Vagina (tissue), 2 donors: ENCODE measurements around the gene CENPT. TPM values are rescaled to one million over a fixed set of nuclear protein-coding genes. Genes with fewer than 3 reads are reported as not detected.

Experiments
- DNase-seq, 2 donors: peaks; one replicate each; pipeline ENCODE4 v3.0.0-alpha.2; 2017; ENCODE audit errors: extremely low spot score in 2 of 2
- H3K27ac ChIP-seq: fragments of 200-600 bp; sonication (generic); one replicate; pipeline ENCODE4 v1.5.1; 2019
- H3K27me3 ChIP-seq: fragments of 200-600 bp; sonication (generic); one replicate; pipeline ENCODE4 v1.5.1; 2019
- H3K36me3 ChIP-seq, 2 donors: fragments of 200-600 bp; sonication (generic); one replicate each; pipeline ENCODE4 v1.5.1; 2017 to 2019
- H3K4me1 ChIP-seq: fragments of 200-600 bp; sonication (generic); one replicate; pipeline ENCODE4 v1.5.1; 2019
- H3K4me3 ChIP-seq, 2 donors: fragments of 200-600 bp; sonication (generic); 1 replicate in 1 of 2; 2 replicates in 1 of 2; pipeline ENCODE4 v1.5.1; 2016 to 2019
- H3K9me3 ChIP-seq: fragments of 200-600 bp; sonication (generic); one replicate; pipeline ENCODE4 v1.5.1; 2019
- CTCF ChIP-seq, 3 experiments: fragments of 450-650 bp in 2 of 3; fragments of 200-600 bp in 1 of 3; sonication (generic) in 1 of 3; IDR thresholded peaks; one replicate each; pipeline ENCODE4 v1.5.1; 2017 to 2019; ENCODE audit warnings: antibody characterized with exemption in 3 of 3, mild to moderate bottlenecking in 2 of 3, moderate library complexity in 2 of 3
- POLR2A ChIP-seq, 2 donors: fragments of 450-650 bp; IDR thresholded peaks; one replicate each; pipeline ENCODE4 v1.6.1; 2017; ENCODE audit warnings: antibody characterized with exemption in 2 of 2, mild to moderate bottlenecking in 2 of 2, moderate library complexity in 2 of 2
- POLR2AphosphoS5 ChIP-seq, 2 donors: sonication (generic); formaldehyde crosslinking; IDR thresholded peaks; one replicate each; pipeline ENCODE4 v1.9.0; 2017; ENCODE audit warnings: antibody characterized with exemption in 2 of 2, mild to moderate bottlenecking in 2 of 2, low read depth in 1 of 2; ENCODE audit not compliant: insufficient read depth in 1 of 2
- intact Hi-C: fragments of 100-400 bp; cut with DNase I; formaldehyde crosslinking; loops from one replicate; pipeline ENCODE4 v1.15.1; 2023
- total RNA-seq: library from RNA; depleted of rRNA; stranded (reverse); fragments of >200 nt; gene quantifications from one replicate; pipeline ENCODE4 v1.2.3, GENCODE V29; 2016

The CENPT gene
- total RNA-seq, 1 donor from 2014 or later: 57.7 TPM

DNA sequence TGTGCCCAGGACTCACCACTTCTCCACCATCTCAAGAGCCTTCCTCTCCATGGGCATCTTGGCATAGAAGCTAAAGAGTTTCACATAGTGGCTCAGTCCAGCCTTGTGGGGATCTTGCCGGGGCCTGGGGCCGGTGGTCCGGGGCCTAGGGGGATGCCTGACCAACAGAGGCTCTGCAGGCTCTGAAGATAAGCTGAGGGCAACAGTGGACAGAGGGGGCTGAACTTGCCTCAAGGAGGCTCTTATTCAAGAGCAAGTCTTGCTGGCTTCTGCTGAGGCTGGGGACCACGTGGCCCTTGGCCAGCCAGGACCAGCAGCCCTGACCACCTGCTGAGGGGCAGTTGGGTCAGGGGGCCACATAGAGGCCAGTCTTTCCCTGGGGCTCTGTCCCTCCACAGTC, 18.8 kb downstream of the CENPT start:
- H3K4me1 ChIP-seq: peaks cover 13% of the 10 kb centered on the region
- no peak overlapping the region for H3K27ac ChIP-seq
- DNase-seq: no peak
- no peak overlapping the region for H3K4me3 ChIP-seq
- no peak for TF ChIP-seq CTCF (IDR thresholded peaks at IDR 0.05)
- TF ChIP-seq POLR2A (IDR thresholded peaks at IDR 0.05): no peak
- no peak for TF ChIP-seq POLR2AphosphoS5 (IDR thresholded peaks at IDR 0.05; ENCODE audit: insufficient read depth in 1 of 2, low read depth in 1 of 2)
- intact Hi-C loops: no loop called here
- H3K9me3 ChIP-seq: no peaks in the 10 kb centered on the region
- H3K27me3 ChIP-seq: no peaks in the 10 kb centered on the region
- peaks cover 0 to 43% of the 10 kb centered on the region in 2 donors for H3K36me3 ChIP-seq

GRCh38 chr16:67825906-67826305, 21.6 kb downstream of the CENPT start:
- Histone ChIP-seq H3K4me1 (no peaks in the 10 kb centered on the region), H3K27me3 (no peaks in the 10 kb centered on the region), H3K27ac (no peak overlapping the region), H3K4me3 (no peak overlapping the region), H3K36me3 (peaks cover 0 to 29% of the 10 kb centered on the region in 2 donors), H3K9me3 (no peaks in the 10 kb centered on the region)
- intact Hi-C loops: no loop called here
- TF ChIP-seq POLR2AphosphoS5 (IDR thresholded peaks at IDR 0.05; ENCODE audit: insufficient read depth in 1 of 2, low read depth in 1 of 2) (no peak), POLR2A (IDR thresholded peaks at IDR 0.05) (no peak), CTCF (IDR thresholded peaks at IDR 0.05) (no peak)
- DNase-seq: no peak

- H3K36me3 ChIP-seq: peaks cover 0 to 21% of the 10 kb centered on the region in 2 donors
- intact Hi-C loops: no loop called here
- H3K4me3 ChIP-seq: no peak overlapping the region
- TF ChIP-seq CTCF (IDR thresholded peaks at IDR 0.05) (no peak), POLR2A (IDR thresholded peaks at IDR 0.05) (no peak), POLR2AphosphoS5 (IDR thresholded peaks at IDR 0.05; ENCODE audit: insufficient read depth in 1 of 2, low read depth in 1 of 2) (no peak)
- H3K27me3 ChIP-seq: no peaks in the 10 kb centered on the region
- no peak for DNase-seq
- H3K4me1 ChIP-seq: no peaks in the 10 kb centered on the region
- no peak overlapping the region for H3K27ac ChIP-seq
- H3K9me3 ChIP-seq: no peaks in the 10 kb centered on the region
Measured at GRCh38 chr16:67825119-67825518, 22.4 kb downstream of the CENPT start.

- TF ChIP-seq POLR2AphosphoS5 (IDR thresholded peaks at IDR 0.05; ENCODE audit: insufficient read depth in 1 of 2, low read depth in 1 of 2) (no peak), CTCF (IDR thresholded peaks at IDR 0.05) (no peak), POLR2A (IDR thresholded peaks at IDR 0.05) (no peak)
- Histone ChIP-seq H3K9me3 (no peaks in the 10 kb centered on the region), H3K27ac (no peak overlapping the region), H3K4me3 (no peak overlapping the region), H3K4me1 (no peaks in the 10 kb centered on the region), H3K27me3 (no peaks in the 10 kb centered on the region), H3K36me3 (peaks cover 0 to 9% of the 10 kb centered on the region in 2 donors)
- no peak for DNase-seq
- intact Hi-C loops: no loop called here
Measured at GRCh38 chr16:67822511-67822910, 25.0 kb downstream of the CENPT start.

- Histone ChIP-seq H3K27me3 (no peaks in the 10 kb centered on the region), H3K36me3 (no peaks in the 10 kb centered on the region), H3K27ac (no peak overlapping the region), H3K4me1 (peaks cover 5% of the 10 kb centered on the region), H3K4me3 (no peak overlapping the region), H3K9me3 (no peaks in the 10 kb centered on the region)
- intact Hi-C loops: no loop called here
- DNase-seq: no peak
- TF ChIP-seq POLR2AphosphoS5 (IDR thresholded peaks at IDR 0.05; ENCODE audit: insufficient read depth in 1 of 2, low read depth in 1 of 2) (no peak), CTCF (IDR thresholded peaks at IDR 0.05) (no peak), POLR2A (IDR thresholded peaks at IDR 0.05) (no peak)
Measured at GRCh38 chr16:67820608-67821259, 26.8 kb downstream of the CENPT start.
